GM12864 (cell line): ENCODE results near the gene KIF6.

ENCODE experiments used
- DNase-seq: peaks from one replicate; pipeline ENCODE4 v3.0.0-alpha.2; 2011; ENCODE audit warnings: low read depth
- H3K4me3 ChIP-seq: 2 replicates; pipeline ENCODE4 v1.5.1; 2011; ENCODE audit warnings: mild to moderate bottlenecking, low read depth, low read length, control low read depth
- TF ChIP-seq, protein P1 (sequence below): IDR thresholded peaks from 2 replicates; pipeline ENCODE4 v1.5.1; 2011; ENCODE audit warnings: low read depth, mild to moderate bottlenecking, moderate library complexity, low read length, control low read depth, inconsistent platforms; ENCODE audit errors: missing control alignments

KIF6 gene

DNA sequence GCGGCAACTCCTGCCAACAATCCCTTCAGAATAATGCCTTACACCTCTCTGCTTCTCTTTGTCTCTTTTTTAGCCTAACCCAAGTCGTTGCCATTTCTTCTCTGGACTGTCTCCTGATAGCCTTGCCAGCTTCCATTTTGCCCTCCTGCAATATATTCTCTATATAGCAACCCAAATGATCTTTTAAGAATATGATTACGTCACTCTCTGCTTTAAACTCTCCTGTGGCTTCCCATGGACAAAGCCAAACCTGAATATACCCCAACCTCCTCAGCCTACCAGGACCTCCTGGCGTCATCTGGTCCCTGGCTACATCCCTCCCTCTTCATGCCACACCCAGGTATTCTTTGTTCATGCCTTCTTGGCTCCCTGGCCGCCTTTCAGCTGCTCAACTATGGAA, 276.2 kb downstream of the KIF6 start:
- no peak overlapping the region for H3K4me3 ChIP-seq
- no peak for DNase-seq
- TF ChIP-seq, protein P1, sequence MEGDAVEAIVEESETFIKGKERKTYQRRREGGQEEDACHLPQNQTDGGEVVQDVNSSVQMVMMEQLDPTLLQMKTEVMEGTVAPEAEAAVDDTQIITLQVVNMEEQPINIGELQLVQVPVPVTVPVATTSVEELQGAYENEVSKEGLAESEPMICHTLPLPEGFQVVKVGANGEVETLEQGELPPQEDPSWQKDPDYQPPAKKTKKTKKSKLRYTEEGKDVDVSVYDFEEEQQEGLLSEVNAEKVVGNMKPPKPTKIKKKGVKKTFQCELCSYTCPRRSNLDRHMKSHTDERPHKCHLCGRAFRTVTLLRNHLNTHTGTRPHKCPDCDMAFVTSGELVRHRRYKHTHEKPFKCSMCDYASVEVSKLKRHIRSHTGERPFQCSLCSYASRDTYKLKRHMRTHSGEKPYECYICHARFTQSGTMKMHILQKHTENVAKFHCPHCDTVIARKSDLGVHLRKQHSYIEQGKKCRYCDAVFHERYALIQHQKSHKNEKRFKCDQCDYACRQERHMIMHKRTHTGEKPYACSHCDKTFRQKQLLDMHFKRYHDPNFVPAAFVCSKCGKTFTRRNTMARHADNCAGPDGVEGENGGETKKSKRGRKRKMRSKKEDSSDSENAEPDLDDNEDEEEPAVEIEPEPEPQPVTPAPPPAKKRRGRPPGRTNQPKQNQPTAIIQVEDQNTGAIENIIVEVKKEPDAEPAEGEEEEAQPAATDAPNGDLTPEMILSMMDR, result no peak

DNA sequence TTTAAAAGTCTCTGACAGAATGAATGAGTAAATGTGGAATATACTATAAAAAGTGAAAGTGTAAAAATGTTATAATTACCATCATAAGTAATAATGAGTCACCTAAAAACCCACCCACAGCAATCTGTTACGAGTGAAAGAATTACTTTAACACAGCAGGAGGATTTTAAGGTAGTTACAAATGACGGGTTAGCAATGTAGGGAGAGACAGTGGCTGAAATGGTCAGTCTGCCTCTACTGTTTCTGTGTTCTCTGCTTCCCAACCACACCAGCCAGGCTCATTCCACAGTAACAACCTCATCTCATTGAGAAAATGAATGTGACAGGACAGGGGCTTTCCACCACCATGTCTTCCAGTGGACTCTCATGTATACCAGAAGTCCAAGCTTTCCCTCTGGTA, 278.3 kb downstream of the KIF6 start:
- TF ChIP-seq, protein P1, result no peak
- H3K4me3 ChIP-seq, result no peak overlapping the region
- DNase-seq, result no peak

DNA sequence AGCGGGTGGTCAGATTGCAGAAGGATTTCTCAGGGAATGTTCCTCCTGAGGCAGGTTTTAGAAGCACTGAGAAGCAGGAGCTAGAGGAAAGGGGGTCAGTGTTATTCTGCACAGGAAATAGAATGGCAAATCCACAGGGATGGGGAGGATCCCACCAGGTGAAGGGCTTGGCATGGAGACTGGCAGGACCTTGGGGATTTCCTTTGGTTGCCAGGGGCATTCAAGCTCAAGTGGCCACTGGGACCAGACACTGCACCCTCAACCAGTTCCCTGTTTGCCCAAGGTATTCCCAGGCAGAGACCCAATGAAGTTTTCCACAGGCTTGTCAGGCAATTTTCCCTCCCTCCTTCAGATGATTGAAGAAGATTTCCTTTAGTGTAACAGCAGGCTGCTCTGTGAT, 279.5 kb downstream of the KIF6 start:
- no peak overlapping the region for H3K4me3 ChIP-seq
- TF ChIP-seq, protein P1, result no peak

DNA sequence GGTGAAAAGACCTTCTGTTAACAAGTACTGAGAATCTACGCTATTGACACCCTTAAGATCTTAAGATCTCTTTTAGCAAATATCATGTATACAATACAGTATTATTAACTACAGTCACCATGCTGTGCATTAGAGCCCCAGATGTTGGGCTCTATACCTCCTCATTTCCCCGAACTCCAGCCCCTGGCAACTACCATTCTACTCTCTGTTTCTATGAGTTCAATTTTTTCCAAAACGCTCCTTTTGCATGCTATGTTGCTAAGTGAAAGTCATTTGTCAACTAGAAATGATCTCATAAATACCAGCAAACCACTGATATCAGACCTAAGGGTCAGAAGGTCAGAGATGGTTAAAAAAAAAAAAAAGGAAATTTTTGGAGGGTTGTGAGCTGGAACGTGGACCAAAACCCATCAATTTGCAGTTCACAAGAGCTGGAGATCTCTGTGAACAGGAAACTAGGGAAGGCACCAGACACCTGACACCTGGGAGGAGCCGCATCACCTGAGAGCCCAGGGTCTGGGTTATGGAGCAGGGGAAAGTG, 280.7 kb downstream of the KIF6 start:
- TF ChIP-seq, protein P1, result no peak
- no peak for DNase-seq
- no peak overlapping the region for H3K4me3 ChIP-seq

More for the DNA sequence above, 279.5 kb downstream of the KIF6 start:
- DNase-seq, result no peak

DNA sequence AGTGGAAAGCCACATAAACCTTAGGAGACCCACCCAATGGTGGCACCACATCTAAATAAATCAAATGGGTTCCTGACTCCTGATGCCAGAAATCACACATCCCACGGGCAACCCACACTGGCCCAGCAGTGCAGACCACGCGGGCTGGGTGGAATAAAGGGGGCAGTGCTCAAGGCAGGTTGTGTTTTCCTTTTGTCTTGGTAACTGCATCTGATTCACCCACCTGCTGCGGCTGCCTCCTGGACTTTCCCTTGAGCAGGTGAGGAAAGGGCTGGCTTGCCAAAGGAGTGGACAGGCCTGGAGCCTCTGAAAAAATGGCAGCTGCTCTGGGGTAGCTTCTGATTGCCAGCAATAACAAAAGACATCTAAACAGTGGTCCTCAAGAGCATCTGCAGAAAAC, 283.2 kb downstream of the KIF6 start:
- H3K4me3 ChIP-seq, result no peak overlapping the region
- no peak for DNase-seq
- TF ChIP-seq, protein P1, result no peak

DNA sequence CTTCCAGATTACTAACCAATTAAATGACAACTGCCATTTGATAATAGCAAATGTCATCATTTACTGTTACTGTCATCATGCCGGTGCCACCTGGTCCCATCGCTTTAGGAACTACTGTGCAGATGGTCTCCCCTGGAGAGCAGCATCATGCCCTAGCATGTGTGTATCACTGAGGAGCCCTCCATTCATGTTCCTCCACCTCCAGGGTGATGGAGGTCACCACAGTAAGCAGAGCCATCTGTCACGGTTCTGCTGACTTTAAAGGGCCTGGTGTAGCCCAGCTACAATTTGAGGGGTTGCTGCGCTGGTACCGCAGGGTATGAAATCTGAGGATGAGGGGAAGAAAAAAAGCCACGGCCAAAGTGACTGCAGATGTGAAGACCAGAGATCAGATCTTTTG, 283.9 kb downstream of the KIF6 start:
- TF ChIP-seq, protein P1, result no peak
- DNase-seq, result no peak
- no peak overlapping the region for H3K4me3 ChIP-seq

DNA sequence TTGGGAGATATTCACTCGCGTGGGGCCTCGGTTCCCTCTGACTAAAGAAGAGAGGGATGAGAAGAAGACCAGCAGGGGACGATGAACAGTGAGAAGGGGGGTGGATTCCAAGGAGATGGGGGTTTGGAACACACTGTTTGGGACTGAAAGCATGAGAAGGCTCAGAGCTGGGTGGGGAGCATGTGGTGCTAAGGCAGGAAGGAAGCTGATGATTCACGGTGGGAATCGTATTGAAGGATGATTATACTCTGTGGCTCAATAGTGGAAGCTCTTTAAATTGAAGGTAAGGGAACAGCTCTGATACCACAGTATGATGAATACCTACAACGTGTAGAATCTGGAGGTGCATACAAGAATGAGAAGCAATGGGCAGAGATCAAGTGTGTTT, 285.2 kb downstream of the KIF6 start:
- no peak for DNase-seq
- no peak overlapping the region for H3K4me3 ChIP-seq
- TF ChIP-seq, protein P1, result no peak
